B cell (primary cell): ENCODE measurements around the gene CPNE5. TPM values are rescaled to one million over a fixed set of nuclear protein-coding genes. Genes with fewer than 3 reads are reported as not detected.

Source experiments
- ATAC-seq: fragments of 200-7000 bp; cut with Tn5 transposase; one replicate; pipeline ENCODE4 v1.10.0; 2021; ENCODE audit warnings: low read depth, mild to moderate bottlenecking, moderate number of reproducible peaks, moderate library complexity
- CTCF ChIA-PET: fragments of 350-600 bp; sonication (Branson Sonifier 250); formaldehyde crosslinking; loops from one replicate; lab custom pipeline; 2021; ENCODE audit warnings: antibody characterized with exemption, inconsistent platforms; lab: Charles Lee
- POLR2A ChIA-PET: fragments of 350-600 bp; sonication (Branson Sonifier 250); formaldehyde crosslinking; loops from one replicate; lab custom pipeline; 2021; ENCODE audit warnings: antibody characterized with exemption; lab: Charles Lee
- DNase-seq: peaks from one replicate; pipeline ENCODE4 v3.0.0; 2013
- H2AFZ ChIP-seq: 2 replicates; pipeline ENCODE4 v1.6.1; 2012; ENCODE audit warnings: mild to moderate bottlenecking, low read depth, low read length; ENCODE audit not compliant: insufficient read depth, poor library complexity, severe bottlenecking
- H3K27ac ChIP-seq, 2 donors: 1 replicate in 1 of 2; 2 replicates in 1 of 2; pipeline ENCODE4 v1.5.1; 2012 to 2013; ENCODE audit warnings: low read length in 2 of 2, mild to moderate bottlenecking in 2 of 2, moderate library complexity in 1 of 2
- H3K27me3 ChIP-seq, 4 experiments: fragments of 200-600 bp in 1 of 4; sonication (generic) in 1 of 4; replicated peaks in 1 of 4; 1 replicate in 2 of 4; 2 replicates in 2 of 4; pipeline versions ENCODE4 v1.6.1 to v1.7.0; 2013 to 2016; ENCODE audit warnings: low read length in 3 of 4, mild to moderate bottlenecking in 2 of 4, mixed read lengths in 1 of 4, moderate library complexity in 1 of 4; ENCODE audit not compliant: insufficient read depth in 4 of 4, control insufficient read depth in 3 of 4; ENCODE audit errors: control extremely low read depth in 1 of 4
- H3K36me3 ChIP-seq, 2 experiments: replicated peaks in 1 of 2; 1 replicate in 1 of 2; 2 replicates in 1 of 2; pipeline versions ENCODE4 v1.6.1 to v1.7.1; 2013; ENCODE audit warnings: low read length in 1 of 2; ENCODE audit not compliant: insufficient read depth in 2 of 2, control insufficient read depth in 1 of 2; ENCODE audit errors: control extremely low read depth in 1 of 2, extremely low read depth in 1 of 2
- H3K4me1 ChIP-seq, 2 donors: fragments of 200-600 bp in 1 of 2; sonication (generic) in 1 of 2; 1 replicate in 1 of 2; 2 replicates in 1 of 2; pipeline versions ENCODE4 v1.5.1 to v1.6.1; 2013 to 2017; ENCODE audit warnings: low read length in 2 of 2; ENCODE audit not compliant: control insufficient read depth in 2 of 2, insufficient read depth in 2 of 2
- H3K4me2 ChIP-seq: replicated peaks from 2 replicates; pipeline ENCODE3; 2012; ENCODE audit warnings: mild to moderate bottlenecking, low read depth, low read length; ENCODE audit not compliant: poor library complexity, severe bottlenecking
- H3K4me3 ChIP-seq, 5 experiments: fragments of 200-600 bp in 1 of 5; sonication (generic) in 1 of 5; 1 replicate in 3 of 5; 2 replicates in 2 of 5; pipeline versions ENCODE4 v1.5.1 to v1.7.0; 2011 to 2016; ENCODE audit warnings: low read length in 4 of 5, mild to moderate bottlenecking in 4 of 5, low read depth in 2 of 5, control low read depth in 1 of 5, moderate library complexity in 1 of 5; ENCODE audit not compliant: insufficient read depth in 1 of 5; ENCODE audit errors: control extremely low read depth in 1 of 5, extremely low read depth in 1 of 5
- H3K79me2 ChIP-seq: fragments of 200-600 bp; sonication (generic); one replicate; pipeline ENCODE4 v1.6.0; 2016; ENCODE audit warnings: low read length; ENCODE audit not compliant: control insufficient read depth, insufficient read depth
- H3K9ac ChIP-seq: fragments of 200-600 bp; sonication (generic); 2 replicates; pipeline ENCODE4 v1.6.1; 2017; ENCODE audit warnings: mild to moderate bottlenecking, low read length, moderate library complexity
- H3K9me3 ChIP-seq, 3 donors: one replicate each; pipeline versions ENCODE4 v1.6.1 to v1.7.1; 2013; ENCODE audit warnings: low read length in 2 of 3; ENCODE audit not compliant: control insufficient read depth in 2 of 3, insufficient read depth in 1 of 3; ENCODE audit errors: control extremely low read depth in 1 of 3
- H4K20me1 ChIP-seq: 2 replicates; pipeline ENCODE4 v1.6.0; 2012; ENCODE audit warnings: mild to moderate bottlenecking, low read length; ENCODE audit not compliant: insufficient read depth, control insufficient read depth, poor library complexity, severe bottlenecking
- H3K27ac Mint-ChIP-seq: one replicate; pipeline ENCODE4 v1.8.0; 2021; ENCODE audit warnings: mixed read lengths
- H3K27me3 Mint-ChIP-seq: one replicate; pipeline ENCODE4 v1.8.0; 2021; ENCODE audit warnings: mixed read lengths
- H3K4me1 Mint-ChIP-seq: one replicate; pipeline ENCODE4 v1.8.0; 2021; ENCODE audit warnings: mixed read lengths
- H3K4me3 Mint-ChIP-seq: one replicate; pipeline ENCODE4 v1.8.0; 2021; ENCODE audit warnings: mixed read lengths
- H3K9me3 Mint-ChIP-seq: one replicate; pipeline ENCODE4 v1.8.0; 2022; ENCODE audit warnings: mixed read lengths; ENCODE audit not compliant: insufficient read depth
- EZH2 ChIP-seq: IDR thresholded peaks from 2 replicates; pipeline ENCODE4 v1.6.1; 2012; ENCODE audit warnings: borderline replicate concordance, low read depth, mild to moderate bottlenecking, moderate library complexity, low read length; ENCODE audit not compliant: insufficient read depth, poor library complexity, severe bottlenecking
- WGBS: methylation state at CpG from one replicate; pipeline ENCODE4 v1.1.5; 2013; ENCODE audit warnings: missing lambda C conversion rate; ENCODE audit not compliant: insufficient coverage; 5-methylcytosine and 5-hydroxymethylcytosine counted together
- intact Hi-C: fragments of 100-400 bp; cut with micrococcal nuclease; formaldehyde crosslinking; loops from one replicate; pipeline ENCODE4 v1.10.0; 2022
- polyA plus RNA-seq: library from polyadenylated mRNA; depleted of rRNA; stranded (reverse); fragments of >200 nt; gene quantifications from 2 replicates; pipeline ENCODE4 v1.2.3, GENCODE V29; 2012
- total RNA-seq, 2 donors: library from RNA; stranded (reverse); fragments of 120-200 nt in 1 of 2; gene quantifications; 1 replicate in 1 of 2; 2 replicates in 1 of 2; pipeline versions ENCODE4 v1.2.3 to v1.2.4, GENCODE V29; 2013 to 2022
- TF ChIP-seq, protein P1 (sequence below): fragments of 200-600 bp; IDR thresholded peaks from one replicate; pipeline ENCODE4 v1.8.0; 2022; ENCODE audit warnings: antibody characterized with exemption, mild to moderate bottlenecking

The CPNE5 gene
- total and polyA plus RNA-seq, 2 donors (not counting 1 experiment from before 2014, with no cell fraction given): 49.8 to 357 TPM

DNA sequence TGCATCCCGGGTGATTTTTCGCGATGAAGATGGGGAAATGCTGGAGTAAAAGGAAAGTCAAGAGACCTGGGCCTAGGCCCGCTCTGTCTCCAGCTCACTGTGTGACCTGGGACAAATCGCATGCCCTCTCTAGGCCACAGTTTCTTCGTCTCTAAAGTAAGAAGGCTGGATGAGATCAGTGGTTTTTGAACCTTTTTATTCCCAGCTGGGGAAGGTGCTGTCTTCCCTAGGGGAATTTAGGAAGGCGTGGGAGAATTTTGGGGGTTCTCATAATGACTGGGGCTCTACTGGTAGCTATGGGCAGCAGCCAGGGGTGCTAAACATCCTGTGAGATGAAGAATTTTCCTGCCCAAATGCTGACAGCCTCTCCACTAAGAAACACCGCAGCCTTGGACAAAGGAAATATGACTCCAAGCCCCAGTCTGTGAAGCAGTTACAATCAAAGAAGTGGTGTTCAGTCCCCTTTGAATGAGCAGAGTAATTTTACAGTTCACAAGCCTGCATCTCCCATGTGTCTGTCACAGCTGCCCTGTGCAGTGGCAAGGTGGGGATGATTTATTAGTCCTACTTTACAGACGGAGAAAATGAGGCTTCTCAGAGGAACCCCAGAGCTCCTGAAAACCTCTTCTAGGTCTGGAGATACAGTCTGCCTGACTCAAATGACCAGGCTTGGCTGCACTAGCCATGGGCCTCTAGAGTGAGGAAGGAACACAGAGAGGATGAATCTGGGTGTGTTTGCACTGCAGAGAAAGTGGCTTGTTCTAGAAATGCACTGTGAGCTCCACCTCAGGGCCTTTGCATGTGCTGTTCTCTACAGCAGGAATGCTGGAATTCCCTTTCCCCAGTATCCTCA lies 84.4 kb downstream of the CPNE5 start:
- Mint-ChIP-seq H3K9me3 (no peaks in the 10 kb centered on the region), H3K4me3 (peak overlapping the region; percentile 86), H3K27me3 (no peaks in the 10 kb centered on the region), H3K4me1 (peaks cover 93% of the 10 kb centered on the region), H3K27ac (peak overlapping the region; percentile 85)
- ATAC-seq (no peak), DNase-seq (no peak)
- H3K9me3 ChIP-seq: peaks cover 0 to 14% (median 0%) of the 10 kb centered on the region in 3 donors
- H3K27ac ChIP-seq: peak overlapping the region; percentile 91 to 95
- H3K36me3 ChIP-seq: peaks cover 0 to 52% of the 10 kb centered on the region in 2 experiments
- peak overlapping the region; percentile 89 for H3K4me2 ChIP-seq
- H3K4me1 ChIP-seq: peaks cover 88 to 97% of the 10 kb centered on the region in 2 donors
- peak overlapping the region in 4 of 5 experiments; percentile 30 to 91 (median 52) for H3K4me3 ChIP-seq
- TF ChIP-seq, protein P1, sequence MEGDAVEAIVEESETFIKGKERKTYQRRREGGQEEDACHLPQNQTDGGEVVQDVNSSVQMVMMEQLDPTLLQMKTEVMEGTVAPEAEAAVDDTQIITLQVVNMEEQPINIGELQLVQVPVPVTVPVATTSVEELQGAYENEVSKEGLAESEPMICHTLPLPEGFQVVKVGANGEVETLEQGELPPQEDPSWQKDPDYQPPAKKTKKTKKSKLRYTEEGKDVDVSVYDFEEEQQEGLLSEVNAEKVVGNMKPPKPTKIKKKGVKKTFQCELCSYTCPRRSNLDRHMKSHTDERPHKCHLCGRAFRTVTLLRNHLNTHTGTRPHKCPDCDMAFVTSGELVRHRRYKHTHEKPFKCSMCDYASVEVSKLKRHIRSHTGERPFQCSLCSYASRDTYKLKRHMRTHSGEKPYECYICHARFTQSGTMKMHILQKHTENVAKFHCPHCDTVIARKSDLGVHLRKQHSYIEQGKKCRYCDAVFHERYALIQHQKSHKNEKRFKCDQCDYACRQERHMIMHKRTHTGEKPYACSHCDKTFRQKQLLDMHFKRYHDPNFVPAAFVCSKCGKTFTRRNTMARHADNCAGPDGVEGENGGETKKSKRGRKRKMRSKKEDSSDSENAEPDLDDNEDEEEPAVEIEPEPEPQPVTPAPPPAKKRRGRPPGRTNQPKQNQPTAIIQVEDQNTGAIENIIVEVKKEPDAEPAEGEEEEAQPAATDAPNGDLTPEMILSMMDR: no peak
- TF ChIP-seq EZH2: no peak
- H3K79me2 ChIP-seq: peaks cover 45% of the 10 kb centered on the region
- intact Hi-C loops: loop anchor here (5.0 kb wide), 2 partner anchors 208 to 252 kb away; partner anchors contain the start of genes FGD2 and STK38
- POLR2A ChIA-PET: interaction anchor here (0.6 to 3.2 kb wide), 7 partner anchors 11 to 246 kb away, joined by 3 to 28 read pairs (median 4); partner anchors contain the start of gene CDKN1A
- 91% methylated on average over 8 of the region's 9 CpGs for WGBS
- H3K27me3 ChIP-seq: no peaks in the 10 kb centered on the region
- H2AFZ ChIP-seq: no peak overlapping the region
- CTCF ChIA-PET: interaction anchor here (0.5 to 9.5 kb wide), 19 partner anchors 9 to 435 kb away, joined by 3 to 215 read pairs (median 4); no protein-coding TSS in a partner anchor
- H3K9ac ChIP-seq: peak overlapping the region; percentile 79
- no peaks in the 10 kb centered on the region for H4K20me1 ChIP-seq
